NCI-H345 treated with DMSO at 0.1 percent for 48 hours (cell line): ENCODE data around the gene MGARP.

Experiments used
- DNase-seq: peaks from one replicate; lab custom pipeline; 2025; ENCODE audit not compliant: unreplicated experiment; lab: John Stamatoyannopoulos, UW

MGARP gene

GRCh38 chr4:139245590-139245989 is 34.4 kb downstream of the MGARP start:
- DNase-seq = no peak

- DNase-seq = no peak
Observed at GRCh38 chr4:139243448-139244365, 36.3 kb downstream of the MGARP start.

DNA sequence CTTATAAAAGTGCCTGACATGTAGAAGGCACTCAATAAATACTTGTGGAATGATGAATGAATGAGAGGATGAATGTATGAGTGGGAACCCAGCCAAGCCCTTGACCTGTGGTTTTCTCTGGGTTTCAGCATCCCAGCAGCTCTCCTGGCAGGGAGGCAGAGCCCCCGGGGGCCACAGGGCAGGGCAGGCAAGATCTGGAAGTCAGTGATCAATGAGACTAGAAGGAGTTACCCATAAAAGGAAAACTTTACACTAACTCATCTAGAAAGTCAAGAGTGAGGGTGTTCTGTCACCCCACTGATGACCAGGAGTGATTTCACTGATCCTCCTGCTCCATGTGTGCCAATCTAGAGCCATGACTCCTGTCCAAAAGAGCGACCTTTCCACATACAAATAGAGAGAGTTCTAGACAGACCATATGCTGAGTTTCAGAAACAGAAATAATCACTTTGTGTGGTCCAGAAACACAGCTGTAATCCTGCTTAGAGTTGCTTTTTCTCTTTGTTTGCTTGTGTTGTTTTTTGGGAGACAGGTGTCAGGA is 37.4 kb downstream of the MGARP start:
- DNase-seq = no peak

- no peak for DNase-seq
Observed at GRCh38 chr4:139241784-139242151, 38.3 kb downstream of the MGARP start.

DNA sequence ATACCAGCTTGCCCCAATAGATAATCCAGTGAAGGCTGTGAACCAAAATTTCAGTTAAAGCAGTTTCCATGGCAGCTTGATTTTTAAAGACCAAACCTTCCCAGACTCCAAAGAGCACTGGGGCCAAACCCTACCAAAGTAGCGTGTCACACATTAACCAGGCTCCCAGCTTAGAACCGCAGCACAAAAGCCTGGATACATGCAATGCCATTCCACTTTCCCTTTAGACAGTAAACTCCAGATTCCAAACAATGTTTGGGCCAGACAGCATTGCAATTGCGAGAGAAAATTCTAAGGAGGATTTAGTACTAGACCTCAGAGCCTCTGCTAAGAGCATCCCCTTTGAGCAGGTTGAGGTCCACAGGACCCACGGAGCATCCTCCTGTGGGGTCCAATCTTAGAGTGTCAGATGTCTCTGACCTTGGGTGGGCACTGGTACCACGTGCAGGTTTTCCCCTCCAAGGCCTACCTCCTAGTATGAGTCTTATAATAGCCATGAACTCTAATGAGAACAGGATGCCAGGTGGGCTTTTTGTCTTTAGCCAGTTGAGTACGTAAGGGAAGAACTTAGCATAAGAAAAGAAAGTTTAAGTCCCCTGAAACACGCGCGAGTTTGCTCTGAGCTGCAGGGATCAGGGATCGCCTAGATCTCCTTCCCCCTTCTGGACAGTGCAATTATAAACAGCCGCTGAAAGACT is 38.8 kb downstream of the MGARP start:
- no peak for DNase-seq

DNA sequence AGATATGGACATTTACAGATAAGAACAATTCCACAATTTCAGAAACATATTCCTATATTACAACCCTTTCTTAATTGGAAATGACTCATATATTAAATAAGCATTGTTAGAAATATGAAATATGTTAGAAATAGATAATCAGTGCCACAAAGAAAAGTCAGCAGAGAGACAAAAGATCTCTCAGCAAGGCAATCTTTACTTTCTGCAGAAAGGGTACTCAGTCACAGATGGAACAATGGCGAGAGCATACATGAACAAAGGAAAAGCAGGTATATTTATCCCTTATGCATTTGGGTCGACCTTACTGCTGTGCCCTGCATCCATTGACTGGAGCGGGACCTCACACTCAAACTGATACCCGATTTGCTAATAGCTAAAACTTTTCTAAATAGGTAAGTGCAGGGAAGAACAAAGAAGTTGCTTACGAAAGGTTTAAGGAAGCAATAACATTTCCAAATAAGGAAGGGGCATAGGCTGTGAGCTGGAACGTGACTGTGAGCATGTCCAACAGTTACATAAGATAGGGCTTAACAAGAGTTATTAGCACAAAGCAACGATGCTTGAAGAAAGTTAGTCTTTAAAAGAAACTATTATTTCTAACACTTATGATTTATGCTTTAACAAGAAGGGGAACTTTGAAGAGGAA is 40.8 kb downstream of the MGARP start:
- DNase-seq = no peak

DNA sequence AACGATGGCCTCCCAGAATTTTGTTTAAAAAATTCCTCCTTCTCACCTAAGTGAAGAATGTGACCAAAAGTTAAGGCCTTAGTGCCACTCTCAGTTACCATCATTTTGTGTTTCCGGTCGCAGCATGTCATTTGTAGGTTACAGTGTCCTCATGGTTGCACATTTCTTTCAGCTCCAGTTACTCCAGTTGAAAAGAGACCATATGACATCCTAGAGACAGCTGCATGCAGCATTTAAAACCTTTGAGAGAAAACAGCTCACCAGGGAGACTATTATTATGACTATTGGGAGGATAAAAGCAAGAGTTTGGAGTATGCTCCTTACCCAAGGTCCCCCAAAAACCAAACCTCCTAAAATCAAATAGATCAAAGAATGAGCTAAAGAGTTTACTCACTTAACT is 45.8 kb downstream of the MGARP start:
- peak; percentile 27 for DNase-seq

- DNase-seq = peak; percentile 14
Observed at GRCh38 chr4:139229534-139230039, 50.4 kb downstream of the MGARP start.

- DNase-seq = no peak
Observed at GRCh38 chr4:139227729-139228404, 52.2 kb downstream of the MGARP start.

GRCh38 chr4:139223682-139224317 is 56.2 kb downstream of the MGARP start:
- DNase-seq = no peak

- no peak for DNase-seq
Observed at GRCh38 chr4:139222215-139222614, 57.8 kb downstream of the MGARP start.

- no peak for DNase-seq
Observed at GRCh38 chr4:139221687-139222086, 58.3 kb downstream of the MGARP start.

DNA sequence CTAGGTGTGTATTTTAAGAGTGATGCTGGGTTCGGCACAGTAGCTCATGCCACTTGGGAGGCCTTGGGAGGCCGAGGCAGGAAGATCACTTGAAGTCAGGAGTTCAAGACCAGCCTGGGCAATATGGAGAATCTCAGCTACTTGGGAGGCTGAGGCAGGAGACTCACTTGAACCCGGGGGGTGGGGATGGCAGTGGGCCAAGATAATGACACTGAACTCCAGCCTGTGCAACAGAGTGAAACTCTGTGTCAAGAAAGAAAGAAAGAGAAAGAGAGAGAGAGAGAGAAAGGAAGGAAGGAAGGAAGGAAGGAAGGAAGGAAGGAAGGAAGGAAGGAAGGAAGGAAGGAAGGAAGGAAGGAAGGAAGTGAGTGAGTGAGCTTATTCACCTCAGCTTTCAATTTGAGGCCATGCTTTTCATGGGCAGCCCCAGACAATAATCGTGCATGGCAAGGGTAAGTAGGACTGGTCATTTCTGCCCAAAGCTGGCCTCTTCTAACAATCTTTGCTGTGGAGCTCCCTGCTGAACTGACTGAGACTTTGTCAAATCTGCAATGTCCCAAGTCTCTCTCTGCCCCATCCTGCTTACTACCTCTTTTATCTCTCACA is 60.5 kb downstream of the MGARP start:
- no peak for DNase-seq
